ENCODE measurements around the gene ZMYND10.

Gene ZMYND10

GRCh38 chr3:50345586-50346234 lies at the start of gene ZMYND10:
Gene ZMYND10 (minus strand): TSS chr3:50345732. CDS start chr3:50345579, 153 bp downstream.
- peak; percentile 43 for DNase-seq (ENCODE audit: low read depth, low spot score)

- no peak for DNase-seq (ENCODE audit: low read depth, low spot score)
Observed at GRCh38 chr3:50393061-50393460, 47.5 kb upstream of the ZMYND10 start.

GRCh38 chr3:50392101-50392715 lies 46.7 kb upstream of the ZMYND10 start:
- no peak for DNase-seq (ENCODE audit: low read depth, low spot score)

- no peak for DNase-seq (ENCODE audit: low read depth, low spot score)
Observed at GRCh38 chr3:50390508-50391224, 45.1 kb upstream of the ZMYND10 start.

- no peak for DNase-seq (ENCODE audit: low read depth, low spot score)
Observed at GRCh38 chr3:50389414-50389767, 43.9 kb upstream of the ZMYND10 start.

- DNase-seq (ENCODE audit: low read depth, low spot score): no peak
Observed at GRCh38 chr3:50388720-50389413, 43.3 kb upstream of the ZMYND10 start.

GRCh38 chr3:50388016-50388719 lies 42.6 kb upstream of the ZMYND10 start:
- DNase-seq (ENCODE audit: low read depth, low spot score): no peak

GRCh38 chr3:50385754-50386153 lies 40.2 kb upstream of the ZMYND10 start:
- no peak for DNase-seq (ENCODE audit: low read depth, low spot score)

GRCh38 chr3:50383750-50384149 lies 38.2 kb upstream of the ZMYND10 start:
- no peak for DNase-seq (ENCODE audit: low read depth, low spot score)

- DNase-seq (ENCODE audit: low read depth, low spot score): no peak
Observed at GRCh38 chr3:50382722-50383121, 37.2 kb upstream of the ZMYND10 start.

- no peak for DNase-seq (ENCODE audit: low read depth, low spot score)
Observed at GRCh38 chr3:50381383-50381782, 35.9 kb upstream of the ZMYND10 start.

GRCh38 chr3:50380405-50381085 lies 35.0 kb upstream of the ZMYND10 start:
- DNase-seq (ENCODE audit: low read depth, low spot score): no peak

- DNase-seq (ENCODE audit: low read depth, low spot score): no peak
Observed at GRCh38 chr3:50378757-50379156, 33.2 kb upstream of the ZMYND10 start.

GRCh38 chr3:50378024-50378423 lies 32.5 kb upstream of the ZMYND10 start:
- no peak for DNase-seq (ENCODE audit: low read depth, low spot score)

- no peak for DNase-seq (ENCODE audit: low read depth, low spot score)
Observed at GRCh38 chr3:50375258-50375931, 29.9 kb upstream of the ZMYND10 start.

- DNase-seq (ENCODE audit: low read depth, low spot score): no peak
Observed at GRCh38 chr3:50374363-50375257, 29.1 kb upstream of the ZMYND10 start.

- DNase-seq (ENCODE audit: low read depth, low spot score): no peak
Observed at GRCh38 chr3:50373146-50374051, 27.9 kb upstream of the ZMYND10 start.

- no peak for DNase-seq (ENCODE audit: low read depth, low spot score)
Observed at GRCh38 chr3:50372349-50372748, 26.8 kb upstream of the ZMYND10 start.
